ENCODE results near the gene FOXN1.
A peak's percentile ranks its signal among the peaks of the same experiment; 100 is the strongest.
"Not testable (repeated sequence)": the region's sequence is repeated elsewhere in the genome, so short reads cannot be mapped to it uniquely, and the experiment has no call there.

FOXN1 gene

DNA sequence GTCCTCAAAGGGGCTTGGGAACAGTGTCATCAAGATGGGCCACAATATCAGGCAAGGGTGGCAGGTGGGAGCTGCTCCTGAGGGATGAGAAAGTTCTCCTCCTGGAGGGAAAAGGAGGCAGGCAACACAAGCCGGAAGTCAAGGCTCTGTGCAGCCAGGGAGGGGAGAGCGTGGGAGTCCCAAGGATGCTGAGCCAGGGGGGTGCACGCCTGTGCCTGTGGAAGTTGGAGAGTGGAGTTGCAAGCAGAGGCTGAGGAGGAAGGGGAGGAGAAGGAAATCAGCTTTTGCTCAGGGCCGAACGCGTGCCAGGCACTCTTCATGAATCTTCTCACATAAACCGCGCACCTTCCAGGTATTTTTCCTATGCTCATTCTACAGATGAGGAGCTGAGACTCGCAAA, 40.1 kb upstream of the FOXN1 start:
- Histone ChIP-seq H3F3A (ENCODE audit: low read depth) (0 out of 2 replicates have a peak, but pooled peaks cover 2% of the 10 kb centered on the region), H3K27me3 (ENCODE audit: insufficient read depth, low read length, poor library complexity, severe bottlenecking) (no peaks in the 10 kb centered on the region), H3K9ac (ENCODE audit: low read depth, low read length, poor library complexity, severe bottlenecking) (no peak overlapping the region), H3K36me3 (ENCODE audit: insufficient read depth, low read length) (no peaks in the 10 kb centered on the region), H3K9me2 (replicated peaks; ENCODE audit: low read depth, low read length) (no peaks in the 10 kb centered on the region), H3K9me3 (ENCODE audit: insufficient read depth, low read depth, low read length) (no peaks in the 10 kb centered on the region), H3K4me2 (ENCODE audit: low read depth, low read length, poor library complexity, severe bottlenecking) (no peak overlapping the region), H2AFZ (ENCODE audit: low read length) (no peak overlapping the region), H3K4me1 (ENCODE audit: insufficient read depth, low read length, poor library complexity, severe bottlenecking) (peaks cover 44% of the 10 kb centered on the region), H4K20me1 (ENCODE audit: insufficient read depth, low read length, poor library complexity, severe bottlenecking) (no peaks in the 10 kb centered on the region), H3K4me3 (ENCODE audit: low read length, poor library complexity, severe bottlenecking) (no peak overlapping the region), H3K79me2 (ENCODE audit: insufficient read depth, low read length) (no peaks in the 10 kb centered on the region)
- TF ChIP-seq CTCF (conservative IDR thresholded peaks at IDR 0.05; ENCODE audit: low read length) (no peak), EZH2phosphoT487 (IDR thresholded peaks at IDR 0.05; ENCODE audit: borderline replicate concordance) (no peak)

GRCh38 chr17:28466521-28467048, 39.6 kb upstream of the FOXN1 start:
- peak overlapping the region; percentile 37 for H3K4me3 ChIP-seq (ENCODE audit: low read length, poor library complexity, severe bottlenecking)
- H4K20me1 ChIP-seq (ENCODE audit: insufficient read depth, low read length, poor library complexity, severe bottlenecking), result no peaks in the 10 kb centered on the region
- no peaks in the 10 kb centered on the region for H3K36me3 ChIP-seq (ENCODE audit: insufficient read depth, low read length)
- no peaks in the 10 kb centered on the region for H3K9me2 ChIP-seq (replicated peaks; ENCODE audit: low read depth, low read length)
- no peak overlapping the region for H2AFZ ChIP-seq (ENCODE audit: low read length)
- no peaks in the 10 kb centered on the region for H3K9me3 ChIP-seq (ENCODE audit: insufficient read depth, low read depth, low read length)
- H3K4me1 ChIP-seq (ENCODE audit: insufficient read depth, low read length, poor library complexity, severe bottlenecking), result peaks cover 45% of the 10 kb centered on the region
- no peak for TF ChIP-seq EZH2phosphoT487 (IDR thresholded peaks at IDR 0.05; ENCODE audit: borderline replicate concordance)
- no peak for TF ChIP-seq CTCF (conservative IDR thresholded peaks at IDR 0.05; ENCODE audit: low read length)
- 0 out of 2 replicates have a peak, but pooled peaks cover 2% of the 10 kb centered on the region for H3F3A ChIP-seq (ENCODE audit: low read depth)
- H3K27me3 ChIP-seq (ENCODE audit: insufficient read depth, low read length, poor library complexity, severe bottlenecking), result no peaks in the 10 kb centered on the region
- peak overlapping the region; percentile 61 for H3K4me2 ChIP-seq (ENCODE audit: low read depth, low read length, poor library complexity, severe bottlenecking)
- no peaks in the 10 kb centered on the region for H3K79me2 ChIP-seq (ENCODE audit: insufficient read depth, low read length)
- no peak overlapping the region for H3K9ac ChIP-seq (ENCODE audit: low read depth, low read length, poor library complexity, severe bottlenecking)

DNA sequence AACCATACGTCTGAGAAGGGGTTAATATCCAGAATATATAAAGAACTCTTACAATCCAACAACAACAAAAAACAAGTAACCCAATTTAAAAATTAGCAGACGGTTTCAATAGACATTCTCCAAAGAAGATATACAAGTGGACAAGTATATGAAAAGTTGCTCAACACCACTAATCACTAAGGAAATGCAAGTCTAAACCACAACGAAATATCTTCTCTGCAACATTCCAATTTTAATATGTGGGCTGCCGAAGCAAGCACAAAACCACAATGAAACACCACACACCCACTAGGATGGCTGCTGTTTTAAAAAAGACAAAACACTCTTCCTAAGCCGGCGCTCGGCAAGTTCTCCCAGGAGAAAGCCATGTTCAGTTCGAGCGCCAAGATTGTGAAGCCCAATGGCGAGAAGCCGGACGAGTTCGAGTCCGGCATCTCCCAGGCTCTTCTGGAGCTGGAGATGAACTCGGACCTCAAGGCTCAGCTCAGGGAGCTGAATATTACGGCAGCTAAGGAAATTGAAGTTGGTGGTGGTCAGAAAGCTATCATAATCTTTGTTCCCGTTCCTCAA, 38.6 kb upstream of the FOXN1 start:
- H3K4me3 ChIP-seq (ENCODE audit: low read length, poor library complexity, severe bottlenecking), result peak overlapping the region; percentile 37
- no peaks in the 10 kb centered on the region for H3K9me3 ChIP-seq (ENCODE audit: insufficient read depth, low read depth, low read length)
- no peaks in the 10 kb centered on the region for H4K20me1 ChIP-seq (ENCODE audit: insufficient read depth, low read length, poor library complexity, severe bottlenecking)
- TF ChIP-seq EZH2phosphoT487 (IDR thresholded peaks at IDR 0.05; ENCODE audit: borderline replicate concordance), result no peak
- no peak for TF ChIP-seq CTCF (conservative IDR thresholded peaks at IDR 0.05; ENCODE audit: low read length)
- peaks cover 45% of the 10 kb centered on the region for H3K4me1 ChIP-seq (ENCODE audit: insufficient read depth, low read length, poor library complexity, severe bottlenecking)
- H2AFZ ChIP-seq (ENCODE audit: low read length), result no peak overlapping the region
- no peaks in the 10 kb centered on the region for H3K36me3 ChIP-seq (ENCODE audit: insufficient read depth, low read length)
- no peaks in the 10 kb centered on the region for H3K79me2 ChIP-seq (ENCODE audit: insufficient read depth, low read length)
- H3K9ac ChIP-seq (ENCODE audit: low read depth, low read length, poor library complexity, severe bottlenecking), result no peak overlapping the region
- H3F3A ChIP-seq (ENCODE audit: low read depth), result 0 out of 2 replicates have a peak, but pooled peaks cover 2% of the 10 kb centered on the region
- no peaks in the 10 kb centered on the region for H3K27me3 ChIP-seq (ENCODE audit: insufficient read depth, low read length, poor library complexity, severe bottlenecking)
- peak overlapping the region; percentile 61 for H3K4me2 ChIP-seq (ENCODE audit: low read depth, low read length, poor library complexity, severe bottlenecking)
- H3K9me2 ChIP-seq (replicated peaks; ENCODE audit: low read depth, low read length), result no peaks in the 10 kb centered on the region

DNA sequence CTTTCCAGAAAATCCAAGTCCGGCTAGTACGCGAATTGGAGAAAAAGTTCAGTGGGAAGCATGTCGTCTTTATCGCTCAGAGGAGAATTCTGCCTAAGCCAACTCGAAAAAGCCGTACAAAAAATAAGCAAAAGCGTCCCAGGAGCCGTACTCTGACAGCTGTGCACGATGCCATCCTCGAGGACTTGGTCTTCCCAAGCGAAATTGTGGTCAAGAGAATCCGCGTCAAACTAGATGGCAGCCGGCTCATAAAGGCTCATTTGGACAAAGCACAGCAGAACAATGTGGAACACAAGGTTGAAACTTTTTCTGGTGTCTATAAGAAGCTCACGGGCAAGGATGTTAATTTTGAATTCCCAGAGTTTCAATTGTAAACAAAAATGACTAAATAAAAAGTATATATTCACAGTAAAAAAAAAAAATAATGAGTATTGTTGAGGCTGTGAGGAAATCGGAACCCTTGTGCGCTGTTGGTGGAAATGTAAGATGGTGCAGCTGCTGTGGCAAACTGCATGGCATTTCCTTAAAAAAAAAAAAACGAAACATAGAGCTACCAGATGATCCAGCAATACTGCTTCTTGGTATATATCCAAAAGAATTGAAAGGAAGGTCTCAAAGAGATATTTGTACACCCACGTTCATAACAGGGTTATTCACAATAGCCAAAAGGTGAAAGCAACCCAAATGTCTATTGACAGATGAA, 38.0 kb upstream of the FOXN1 start:
- H3K27me3 ChIP-seq (ENCODE audit: insufficient read depth, low read length, poor library complexity, severe bottlenecking); H3K9me3 ChIP-seq (ENCODE audit: insufficient read depth, low read depth, low read length); H3K9me2 ChIP-seq (replicated peaks; ENCODE audit: low read depth, low read length); H3K79me2 ChIP-seq (ENCODE audit: insufficient read depth, low read length); H3K9ac ChIP-seq (ENCODE audit: low read depth, low read length, poor library complexity, severe bottlenecking); H3F3A ChIP-seq (ENCODE audit: low read depth); H4K20me1 ChIP-seq (ENCODE audit: insufficient read depth, low read length, poor library complexity, severe bottlenecking); H3K36me3 ChIP-seq (ENCODE audit: insufficient read depth, low read length): not testable (repeated sequence)
- Histone ChIP-seq H2AFZ (ENCODE audit: low read length) (peak overlapping the region; percentile 5; the same call in 1 of the 2 replicates), H3K4me3 (ENCODE audit: low read length, poor library complexity, severe bottlenecking) (peak overlapping the region; percentile 35), H3K4me2 (ENCODE audit: low read depth, low read length, poor library complexity, severe bottlenecking) (peak overlapping the region; percentile 61), H3K4me1 (ENCODE audit: insufficient read depth, low read length, poor library complexity, severe bottlenecking) (peaks cover 45% of the 10 kb centered on the region)

Data from Loucy (cell line).